CD4-positive, alpha-beta memory T cell (primary cell): ENCODE data around the gene MYH4. TPM values are rescaled to one million over a fixed set of nuclear protein-coding genes. Genes with fewer than 3 reads are reported as not detected.

Source experiments
- CTCF ChIA-PET: fragments of 350-600 bp; sonication (Branson Sonifier 250); formaldehyde crosslinking; loops from one replicate; lab custom pipeline; 2021; ENCODE audit warnings: inconsistent platforms; ENCODE audit not compliant: partially characterized antibody; lab: Charles Lee
- POLR2A ChIA-PET: fragments of 350-600 bp; sonication (Branson Sonifier 250); formaldehyde crosslinking; loops from one replicate; lab custom pipeline; 2021; ENCODE audit not compliant: partially characterized antibody; lab: Charles Lee
- DNase-seq, 5 donors: peaks; one replicate each; pipeline versions ENCODE4 v3.0.0 to v3.0.0-alpha.2; 2020 to 2022; ENCODE audit warnings: mixed read lengths in 1 of 5
- H3K27ac ChIP-seq: one replicate; pipeline ENCODE4 v1.7.0; 2013; ENCODE audit warnings: low read depth, low read length
- H3K27me3 ChIP-seq: 2 replicates; pipeline ENCODE4 v1.7.0; 2013; ENCODE audit warnings: mild to moderate bottlenecking, low read length, moderate library complexity; ENCODE audit not compliant: insufficient read depth
- H3K36me3 ChIP-seq: 2 replicates; pipeline ENCODE4 v1.7.0; 2013; ENCODE audit warnings: mild to moderate bottlenecking, low read length, moderate library complexity; ENCODE audit not compliant: insufficient read depth
- H3K4me1 ChIP-seq: 2 replicates; pipeline ENCODE4 v1.7.0; 2013; ENCODE audit warnings: mild to moderate bottlenecking, low read length, moderate library complexity; ENCODE audit not compliant: insufficient read depth
- H3K4me3 ChIP-seq, 2 donors: one replicate each; pipeline ENCODE4 v1.7.0; 2013; ENCODE audit warnings: low read length in 2 of 2, mild to moderate bottlenecking in 1 of 2
- H3K9me3 ChIP-seq, 2 donors: one replicate each; pipeline ENCODE4 v1.7.0; 2013; ENCODE audit warnings: low read length in 2 of 2, control low read depth in 1 of 2; ENCODE audit not compliant: control insufficient read depth in 1 of 2
- H3K27ac Mint-ChIP-seq, 7 donors: one replicate each; pipeline ENCODE4 v1.8.0; 2020 to 2021; ENCODE audit warnings: mixed read lengths in 7 of 7, mild to moderate bottlenecking in 6 of 7, inconsistent platforms in 3 of 7, moderate library complexity in 3 of 7
- H3K27me3 Mint-ChIP-seq, 2 donors: one replicate each; pipeline ENCODE4 v1.8.0; 2020 to 2021; ENCODE audit warnings: mixed read lengths in 2 of 2
- H3K36me3 Mint-ChIP-seq, 2 donors: one replicate each; pipeline ENCODE4 v1.8.0; 2020 to 2021; ENCODE audit warnings: mixed read lengths in 2 of 2, inconsistent platforms in 1 of 2, mild to moderate bottlenecking in 1 of 2
- H3K4me1 Mint-ChIP-seq, 4 donors: one replicate each; pipeline ENCODE4 v1.8.0; 2020 to 2021; ENCODE audit warnings: mixed read lengths in 4 of 4, mild to moderate bottlenecking in 1 of 4
- H3K4me3 Mint-ChIP-seq, 8 donors: one replicate each; pipeline ENCODE4 v1.8.0; 2020 to 2021; ENCODE audit warnings: mixed read lengths in 8 of 8, mild to moderate bottlenecking in 7 of 8, moderate library complexity in 6 of 8, inconsistent platforms in 3 of 8
- H3K9me3 Mint-ChIP-seq, 8 donors: one replicate each; pipeline ENCODE4 v1.8.0; 2020 to 2021; ENCODE audit warnings: mixed read lengths in 8 of 8, mild to moderate bottlenecking in 5 of 8, inconsistent platforms in 3 of 8, moderate library complexity in 1 of 8
- intact Hi-C: fragments of 100-400 bp; cut with micrococcal nuclease; formaldehyde crosslinking; loops from one replicate; pipeline ENCODE4 v1.15.1; 2023
- polyA plus RNA-seq, 2 donors: library from polyadenylated mRNA; unstranded; fragments of 300-500 nt; fragmentation: Illumina TruSeq; gene quantifications; one replicate each; pipeline ENCODE4 v1.2.3, GENCODE V29; 2021
- total RNA-seq, 2 experiments: library from RNA; stranded (reverse); gene quantifications; one replicate each; pipeline ENCODE4 v1.2.3, GENCODE V29; 2021

Gene MYH4
- total and polyA plus RNA-seq, 4 experiments from 2014 or later: not detected

DNA sequence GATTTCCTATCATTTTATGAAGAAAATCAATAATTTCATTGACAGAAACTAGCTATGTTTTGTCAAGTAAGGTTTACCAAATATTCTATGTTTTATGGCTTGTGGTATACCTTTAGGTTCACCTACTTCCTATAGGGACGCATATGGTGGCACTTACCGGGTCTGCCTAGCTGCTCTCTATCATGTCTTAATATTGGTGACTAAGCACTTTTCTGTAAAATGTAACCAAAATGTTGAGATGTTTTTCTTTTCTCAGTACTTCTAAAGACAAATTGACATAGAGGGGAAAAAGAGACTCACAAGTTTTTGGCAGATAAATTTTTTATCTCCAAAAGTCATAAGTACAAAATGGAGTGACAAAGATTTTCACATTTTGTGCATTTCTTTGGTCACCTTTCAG is 22.6 kb upstream of the MYH4 start:
- Mint-ChIP-seq H3K36me3 (peaks cover 0 to 1% of the 10 kb centered on the region in 2 donors), H3K9me3 (peaks cover 4 to 47% (median 32%) of the 10 kb centered on the region in 8 donors), H3K27ac (no peak overlapping the region), H3K4me1 (no peaks in the 10 kb centered on the region), H3K27me3 (peaks cover 2% of the 10 kb centered on the region in 2 donors), H3K4me3 (no peak overlapping the region)
- ChIA-PET POLR2A (no interaction called here), CTCF (no interaction called here)
- Histone ChIP-seq H3K4me1 (no peaks in the 10 kb centered on the region), H3K4me3 (no peak overlapping the region), H3K9me3 (peaks cover 0 to 11% of the 10 kb centered on the region in 2 donors), H3K36me3 (no peaks in the 10 kb centered on the region), H3K27me3 (no peaks in the 10 kb centered on the region), H3K27ac (no peak overlapping the region)
- intact Hi-C loops: no loop called here
- no peak for DNase-seq

DNA sequence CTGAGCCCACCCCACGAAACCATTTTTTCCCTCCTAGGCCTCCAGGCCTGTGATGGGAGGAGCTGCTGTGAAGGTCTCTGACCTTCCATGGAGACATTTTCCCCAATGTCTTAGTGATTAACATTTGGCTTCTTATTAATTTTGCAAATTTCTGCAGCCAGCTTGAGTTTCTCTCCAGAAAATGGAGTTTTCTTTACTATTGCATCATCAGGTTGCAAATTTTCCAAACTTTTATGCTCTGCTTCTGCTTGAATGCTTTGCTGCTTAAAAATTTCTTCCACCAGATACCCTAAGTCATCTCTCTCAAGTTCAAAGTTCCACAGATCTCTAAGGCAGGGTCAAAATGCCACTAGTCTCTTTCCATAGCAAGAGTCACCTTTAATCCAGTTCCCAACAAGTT is 12.9 kb upstream of the MYH4 start:
- ChIA-PET POLR2A (no interaction called here), CTCF (no interaction called here)
- Mint-ChIP-seq H3K4me3 (no peak overlapping the region), H3K27me3 (no peaks in the 10 kb centered on the region), H3K36me3 (no peaks in the 10 kb centered on the region), H3K4me1 (no peaks in the 10 kb centered on the region), H3K9me3 (peaks cover 6 to 49% (median 29%) of the 10 kb centered on the region in 8 donors), H3K27ac (no peak overlapping the region)
- H3K27ac ChIP-seq: no peak overlapping the region
- intact Hi-C loops: no loop called here
- no peak for DNase-seq
- H3K4me1 ChIP-seq: no peaks in the 10 kb centered on the region
- H3K4me3 ChIP-seq: no peak overlapping the region
- no peaks in the 10 kb centered on the region for H3K36me3 ChIP-seq
- H3K27me3 ChIP-seq: no peaks in the 10 kb centered on the region
- H3K9me3 ChIP-seq: no peaks in the 10 kb centered on the region

DNA sequence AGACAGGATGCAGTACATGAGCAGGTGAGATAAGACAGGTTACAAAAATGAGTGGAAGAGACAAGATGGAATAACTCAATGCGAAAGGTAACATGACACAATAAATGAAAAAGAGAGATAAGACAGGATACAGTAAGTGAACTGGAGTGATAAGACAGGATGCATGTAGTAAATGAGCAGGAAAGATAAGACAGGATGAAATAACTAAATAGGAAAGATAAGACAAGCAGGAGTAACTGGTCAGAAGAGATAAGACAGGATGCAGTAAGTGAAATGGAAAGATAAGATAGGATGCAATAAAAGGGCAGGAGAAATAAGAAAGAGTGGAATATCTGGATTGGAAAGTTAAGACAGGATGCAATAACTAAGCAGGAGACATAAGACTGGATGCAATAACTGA is 8.3 kb upstream of the MYH4 start:
- Histone ChIP-seq H3K27ac (no peak overlapping the region), H3K36me3 (no peaks in the 10 kb centered on the region), H3K4me1 (no peaks in the 10 kb centered on the region), H3K4me3 (no peak overlapping the region), H3K27me3 (no peaks in the 10 kb centered on the region), H3K9me3 (no peaks in the 10 kb centered on the region)
- no peak for DNase-seq
- Mint-ChIP-seq H3K9me3 (peaks cover 0 to 15% (median 3%) of the 10 kb centered on the region in 8 donors), H3K36me3 (no peaks in the 10 kb centered on the region), H3K4me1 (no peaks in the 10 kb centered on the region), H3K27me3 (no peaks in the 10 kb centered on the region), H3K4me3 (no peak overlapping the region), H3K27ac (no peak overlapping the region)
- POLR2A ChIA-PET: no interaction called here
- intact Hi-C loops: no loop called here
- CTCF ChIA-PET: no interaction called here

DNA sequence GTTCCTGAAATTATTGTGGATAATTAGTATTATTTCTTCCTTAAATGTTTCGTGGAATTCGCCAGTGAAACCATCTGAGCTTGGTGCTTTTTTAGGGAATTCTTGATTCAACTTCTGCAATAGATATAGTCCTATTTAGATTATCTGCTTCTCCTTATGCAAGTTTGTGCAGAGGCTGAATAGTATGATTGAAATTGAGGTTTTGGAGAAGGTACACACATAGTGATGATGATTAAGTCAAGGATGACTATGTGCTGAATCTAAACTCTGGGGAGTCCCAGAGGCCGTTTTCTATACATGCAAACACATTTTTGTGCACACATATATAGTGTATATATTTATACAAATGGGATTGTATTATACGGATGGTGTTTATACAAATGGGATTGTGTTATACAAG is 5.2 kb upstream of the MYH4 start:
- H3K27me3 Mint-ChIP-seq: no peaks in the 10 kb centered on the region
- ChIA-PET CTCF (no interaction called here), POLR2A (no interaction called here)
- DNase-seq: no peak
- H3K4me3 Mint-ChIP-seq: no peak overlapping the region
- no peak overlapping the region for H3K27ac ChIP-seq
- intact Hi-C loops: no loop called here
- H3K4me1 Mint-ChIP-seq: no peaks in the 10 kb centered on the region
- H3K9me3 ChIP-seq: no peaks in the 10 kb centered on the region
- H3K4me3 ChIP-seq: no peak overlapping the region
- H3K9me3 Mint-ChIP-seq: no peaks in the 10 kb centered on the region
- H3K27me3 ChIP-seq: no peaks in the 10 kb centered on the region
- no peaks in the 10 kb centered on the region for H3K4me1 ChIP-seq
- no peaks in the 10 kb centered on the region for H3K36me3 ChIP-seq
- H3K36me3 Mint-ChIP-seq: no peaks in the 10 kb centered on the region
- no peak overlapping the region for H3K27ac Mint-ChIP-seq

DNA sequence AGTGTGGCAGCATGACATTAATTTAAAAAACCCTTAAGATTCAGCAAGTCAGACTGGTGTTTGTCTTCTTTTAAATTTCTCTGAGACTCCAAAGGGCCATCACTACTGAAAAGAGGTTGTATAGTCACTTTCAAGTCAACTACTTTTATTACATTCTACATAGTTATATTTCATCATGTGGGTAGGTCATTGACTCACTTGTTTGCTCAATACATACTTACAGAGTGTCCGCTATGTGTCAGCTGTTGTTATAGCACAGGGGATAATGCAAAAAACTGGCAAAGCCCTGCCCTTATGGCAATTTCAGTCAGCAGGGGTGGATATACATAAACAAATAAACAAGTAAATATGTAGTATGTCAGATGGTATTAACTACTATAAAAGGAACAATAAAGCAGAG is 2.5 kb upstream of the MYH4 start:
- Mint-ChIP-seq H3K27me3 (no peaks in the 10 kb centered on the region), H3K4me1 (no peaks in the 10 kb centered on the region), H3K9me3 (no peaks in the 10 kb centered on the region), H3K4me3 (no peak overlapping the region), H3K27ac (no peak overlapping the region), H3K36me3 (no peaks in the 10 kb centered on the region)
- POLR2A ChIA-PET: no interaction called here
- CTCF ChIA-PET: no interaction called here
- no peak for DNase-seq
- Histone ChIP-seq H3K4me3 (no peak overlapping the region), H3K27me3 (no peaks in the 10 kb centered on the region), H3K27ac (no peak overlapping the region), H3K4me1 (no peaks in the 10 kb centered on the region), H3K36me3 (no peaks in the 10 kb centered on the region), H3K9me3 (no peaks in the 10 kb centered on the region)
- intact Hi-C loops: no loop called here

DNA sequence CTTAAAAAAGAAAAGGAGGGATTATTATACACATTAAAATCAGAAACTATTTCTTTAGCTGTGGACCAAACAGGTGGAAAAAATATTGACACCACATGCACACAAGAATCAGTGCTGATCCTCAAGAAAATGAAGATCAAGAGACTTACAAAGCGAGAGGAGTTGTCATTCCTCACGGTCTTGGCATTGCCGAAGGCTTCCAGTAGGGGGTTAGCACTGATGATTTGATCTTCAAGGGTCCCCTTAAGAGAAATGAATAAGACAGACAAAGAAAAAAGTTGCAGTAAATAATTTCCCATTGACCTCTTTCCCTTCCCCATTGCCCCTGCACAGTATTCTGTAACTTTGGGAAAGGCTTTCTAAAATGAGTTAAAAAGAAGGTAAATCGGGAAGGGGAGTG is 6.0 kb downstream of the MYH4 start:
- Mint-ChIP-seq H3K4me1 (no peaks in the 10 kb centered on the region), H3K9me3 (peaks cover 0 to 3% (median 0%) of the 10 kb centered on the region in 8 donors), H3K36me3 (no peaks in the 10 kb centered on the region), H3K4me3 (no peak overlapping the region), H3K27ac (no peak overlapping the region), H3K27me3 (peaks cover 0 to 1% of the 10 kb centered on the region in 2 donors)
- no peaks in the 10 kb centered on the region for H3K9me3 ChIP-seq
- ChIA-PET CTCF (interaction anchor here (1.2 kb wide), 1 partner anchor 16 kb away, joined by 3 read pairs; no protein-coding TSS in a partner anchor), POLR2A (no interaction called here)
- no peak overlapping the region for H3K4me3 ChIP-seq
- H3K4me1 ChIP-seq: no peaks in the 10 kb centered on the region
- intact Hi-C loops: no loop called here
- no peak for DNase-seq
- no peak overlapping the region for H3K27ac ChIP-seq
- H3K27me3 ChIP-seq: no peaks in the 10 kb centered on the region
- no peaks in the 10 kb centered on the region for H3K36me3 ChIP-seq

DNA sequence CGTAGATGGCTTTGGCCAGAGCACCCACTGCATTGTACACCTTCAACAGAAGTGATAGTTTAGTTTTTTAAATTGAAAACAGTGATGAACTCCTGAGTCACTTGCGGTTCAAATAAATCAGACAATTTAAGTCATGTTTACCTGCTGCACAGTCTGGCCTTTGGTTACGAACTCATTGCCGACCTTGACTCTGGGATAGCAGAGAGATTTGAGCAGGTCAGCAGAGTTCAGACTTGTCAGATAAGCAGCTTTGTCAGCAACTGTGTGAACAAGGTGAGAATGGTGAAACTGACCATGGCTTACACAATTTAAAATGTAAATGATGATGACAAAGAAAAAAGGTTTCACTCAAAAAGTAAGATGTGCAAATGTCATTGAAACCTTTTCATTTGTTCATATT is 9.3 kb downstream of the MYH4 start:
- H3K27ac ChIP-seq: no peak overlapping the region
- peaks cover 1 to 3% of the 10 kb centered on the region in 2 donors for H3K27me3 Mint-ChIP-seq
- H3K4me3 ChIP-seq: no peak overlapping the region
- no peak for DNase-seq
- H3K9me3 Mint-ChIP-seq: peaks cover 0 to 4% (median 0%) of the 10 kb centered on the region in 8 donors
- H3K27ac Mint-ChIP-seq: no peak overlapping the region
- H3K27me3 ChIP-seq: no peaks in the 10 kb centered on the region
- H3K4me1 Mint-ChIP-seq: no peaks in the 10 kb centered on the region
- H3K4me3 Mint-ChIP-seq: no peak overlapping the region
- no peaks in the 10 kb centered on the region for H3K36me3 ChIP-seq
- no peaks in the 10 kb centered on the region for H3K4me1 ChIP-seq
- ChIA-PET CTCF (no interaction called here), POLR2A (no interaction called here)
- no peaks in the 10 kb centered on the region for H3K36me3 Mint-ChIP-seq
- H3K9me3 ChIP-seq: no peaks in the 10 kb centered on the region
- intact Hi-C loops: no loop called here

DNA sequence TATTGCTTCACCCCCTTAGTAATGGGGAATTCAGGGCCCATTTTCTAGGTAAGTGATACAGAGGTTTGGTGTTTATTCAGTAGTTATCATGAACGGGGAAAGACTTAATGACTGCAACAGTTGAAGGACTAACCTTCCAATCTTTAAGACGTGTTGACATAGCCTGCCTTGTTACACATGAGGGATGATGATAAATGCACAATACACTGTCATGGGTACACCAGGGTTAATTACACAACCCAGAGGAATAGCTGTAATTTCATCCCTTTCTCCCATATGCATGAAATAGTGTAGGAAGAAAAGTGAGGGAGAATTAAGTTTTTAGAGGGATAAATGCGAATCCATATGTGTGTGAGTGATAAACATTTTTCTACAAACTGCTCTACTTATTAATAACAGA is 10.7 kb downstream of the MYH4 start:
- intact Hi-C loops: no loop called here
- H3K4me3 ChIP-seq: no peak overlapping the region
- H3K4me1 ChIP-seq: no peaks in the 10 kb centered on the region
- H3K9me3 ChIP-seq: no peaks in the 10 kb centered on the region
- Mint-ChIP-seq H3K27me3 (peaks cover 1 to 3% of the 10 kb centered on the region in 2 donors), H3K27ac (no peak overlapping the region), H3K4me3 (no peak overlapping the region), H3K9me3 (peaks cover 0 to 4% (median 0%) of the 10 kb centered on the region in 8 donors), H3K36me3 (no peaks in the 10 kb centered on the region), H3K4me1 (no peaks in the 10 kb centered on the region)
- CTCF ChIA-PET: no interaction called here
- H3K27me3 ChIP-seq: no peaks in the 10 kb centered on the region
- H3K27ac ChIP-seq: no peak overlapping the region
- H3K36me3 ChIP-seq: no peaks in the 10 kb centered on the region
- POLR2A ChIA-PET: no interaction called here
- DNase-seq: no peak
